ENCODE data around the gene KCNMA1. TPM values are rescaled to one million over a fixed set of nuclear protein-coding genes. Genes with fewer than 3 reads are reported as not detected.

The KCNMA1 gene
- total RNA-seq, 1 donor from 2014 or later = 87.6 TPM

- Mint-ChIP-seq H3K4me1 (ENCODE audit: low read depth) (peaks cover 8% of the 10 kb centered on the region), H3K4me3 (ENCODE audit: unreplicated experiment) (no peak overlapping the region), H3K36me3 (ENCODE audit: low read depth) (peaks cover 2% of the 10 kb centered on the region), H3K27ac (ENCODE audit: unreplicated experiment) (no peak overlapping the region), H3K9me3 (ENCODE audit: low read depth) (no peaks in the 10 kb centered on the region), H3K27me3 (ENCODE audit: low read depth) (no peaks in the 10 kb centered on the region)
- DNase-seq (ENCODE audit: low spot score) = no peak
- no peak for TF ChIP-seq CTCF (IDR thresholded peaks at IDR 0.05)
Measured at GRCh38 chr10:77377678-77378352, 259.8 kb downstream of the KCNMA1 start.

GRCh38 chr10:77377034-77377433 lies 260.6 kb downstream of the KCNMA1 start:
- Mint-ChIP-seq H3K27me3 (ENCODE audit: low read depth) (no peaks in the 10 kb centered on the region), H3K4me1 (ENCODE audit: low read depth) (peaks cover 8% of the 10 kb centered on the region), H3K27ac (ENCODE audit: unreplicated experiment) (no peak overlapping the region), H3K36me3 (ENCODE audit: low read depth) (peaks cover 2% of the 10 kb centered on the region), H3K4me3 (ENCODE audit: unreplicated experiment) (no peak overlapping the region), H3K9me3 (ENCODE audit: low read depth) (no peaks in the 10 kb centered on the region)
- DNase-seq (ENCODE audit: low spot score) = no peak
- TF ChIP-seq CTCF (IDR thresholded peaks at IDR 0.05) = no peak

- peaks cover 7% of the 10 kb centered on the region for H3K36me3 Mint-ChIP-seq (ENCODE audit: low read depth)
- no peak for DNase-seq (ENCODE audit: low spot score)
- no peaks in the 10 kb centered on the region for H3K27me3 Mint-ChIP-seq (ENCODE audit: low read depth)
Measured at GRCh38 chr10:77374189-77374656, 263.4 kb downstream of the KCNMA1 start.

GRCh38 chr10:77371848-77372799 lies 265.5 kb downstream of the KCNMA1 start:
- no peak overlapping the region for H3K4me3 Mint-ChIP-seq (ENCODE audit: unreplicated experiment)
- no peaks in the 10 kb centered on the region for H3K27me3 Mint-ChIP-seq (ENCODE audit: low read depth)
- H3K36me3 Mint-ChIP-seq (ENCODE audit: low read depth) = peaks cover 7% of the 10 kb centered on the region
- DNase-seq (ENCODE audit: low spot score) = no peak
- H3K9me3 Mint-ChIP-seq (ENCODE audit: low read depth) = peaks cover 14% of the 10 kb centered on the region
- TF ChIP-seq CTCF (IDR thresholded peaks at IDR 0.05) = no peak
- peaks cover 16% of the 10 kb centered on the region for H3K4me1 Mint-ChIP-seq (ENCODE audit: low read depth)
- no peak overlapping the region for H3K27ac Mint-ChIP-seq (ENCODE audit: unreplicated experiment)

More at GRCh38 chr10:77374189-77374656, 263.4 kb downstream of the KCNMA1 start:
- H3K4me3 Mint-ChIP-seq (ENCODE audit: unreplicated experiment) = no peak overlapping the region
- H3K4me1 Mint-ChIP-seq (ENCODE audit: low read depth) = peaks cover 19% of the 10 kb centered on the region
- TF ChIP-seq CTCF (IDR thresholded peaks at IDR 0.05) = no peak
- peaks cover 2% of the 10 kb centered on the region for H3K9me3 Mint-ChIP-seq (ENCODE audit: low read depth)
- no peak overlapping the region for H3K27ac Mint-ChIP-seq (ENCODE audit: unreplicated experiment)

GRCh38 chr10:77371421-77371820 lies 266.2 kb downstream of the KCNMA1 start:
- no peak for TF ChIP-seq CTCF (IDR thresholded peaks at IDR 0.05)
- Mint-ChIP-seq H3K27ac (ENCODE audit: unreplicated experiment) (no peak overlapping the region), H3K27me3 (ENCODE audit: low read depth) (no peaks in the 10 kb centered on the region), H3K9me3 (ENCODE audit: low read depth) (peaks cover 14% of the 10 kb centered on the region), H3K4me3 (ENCODE audit: unreplicated experiment) (no peak overlapping the region), H3K36me3 (ENCODE audit: low read depth) (peaks cover 7% of the 10 kb centered on the region), H3K4me1 (ENCODE audit: low read depth) (peaks cover 13% of the 10 kb centered on the region)
- DNase-seq (ENCODE audit: low spot score) = no peak

All from chondrocyte (in vitro differentiated cells).